T47D (cell line): ENCODE measurements around the gene GSTA3.
"Not testable (repeated sequence)": the region's sequence is repeated elsewhere in the genome, so short reads cannot be mapped to it uniquely, and the experiment has no call there.

Source experiments
- DNase-seq, 2 experiments: peaks; one replicate each; pipeline versions ENCODE4 v3.0.0 to v3.0.0-alpha.2; 2011 to 2012; ENCODE audit warnings: low read depth in 1 of 2, low spot score in 1 of 2
- JUND ChIP-seq: IDR thresholded peaks from 2 replicates; pipeline ENCODE4 v1.6.1; 2012; ENCODE audit warnings: low read depth
- in situ Hi-C: cut with HindIII; loops from 2 replicates; pipeline ENCODE4 v1.10.0; 2016; ENCODE audit warnings: low sequenced_read_pairs, low pct_unique_long_range_greater_than_20kb

Gene GSTA3

DNA sequence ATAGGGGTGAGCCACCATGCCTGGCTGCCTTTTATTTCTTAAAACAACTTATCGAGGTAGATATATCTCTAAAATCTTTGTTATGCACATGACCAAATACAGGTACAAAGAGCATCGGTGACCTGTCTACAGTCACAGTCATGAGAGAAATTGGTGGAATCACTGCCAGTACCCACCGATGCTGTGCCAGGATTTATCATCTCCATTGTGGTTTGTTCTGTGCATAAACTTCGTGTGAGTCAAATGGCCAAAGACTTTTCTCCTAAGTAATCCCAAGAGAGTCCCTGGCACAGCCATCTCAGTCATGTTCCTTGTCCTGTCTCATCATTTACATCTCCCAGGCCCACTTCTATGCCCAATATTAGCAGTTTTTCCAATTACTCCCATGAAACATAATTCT is 9.0 kb downstream of the GSTA3 start:
- in situ Hi-C loops, result no loop called here
- DNase-seq, result no peak
- TF ChIP-seq JUND, result no peak

DNA sequence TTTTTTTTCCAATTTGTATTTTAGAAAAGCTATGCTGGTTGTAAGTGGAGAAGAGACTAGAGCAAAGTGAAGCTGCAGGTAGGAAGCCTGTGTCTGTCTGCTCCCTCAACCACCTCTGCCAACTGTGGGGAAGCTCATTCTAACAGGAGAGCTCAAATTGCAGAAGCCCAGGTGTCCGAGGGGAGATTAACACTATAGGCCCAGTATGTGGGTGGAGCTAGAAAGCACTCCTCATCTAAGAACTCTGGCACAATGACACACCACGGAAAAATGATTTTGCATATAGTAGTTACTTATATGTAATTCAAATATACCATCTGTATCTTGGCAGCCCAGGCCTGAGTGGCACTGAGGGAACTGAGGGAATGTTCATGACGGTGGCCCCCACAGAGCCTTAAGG is 13.7 kb downstream of the GSTA3 start:
- in situ Hi-C loops, DNase-seq: not testable (repeated sequence)

DNA sequence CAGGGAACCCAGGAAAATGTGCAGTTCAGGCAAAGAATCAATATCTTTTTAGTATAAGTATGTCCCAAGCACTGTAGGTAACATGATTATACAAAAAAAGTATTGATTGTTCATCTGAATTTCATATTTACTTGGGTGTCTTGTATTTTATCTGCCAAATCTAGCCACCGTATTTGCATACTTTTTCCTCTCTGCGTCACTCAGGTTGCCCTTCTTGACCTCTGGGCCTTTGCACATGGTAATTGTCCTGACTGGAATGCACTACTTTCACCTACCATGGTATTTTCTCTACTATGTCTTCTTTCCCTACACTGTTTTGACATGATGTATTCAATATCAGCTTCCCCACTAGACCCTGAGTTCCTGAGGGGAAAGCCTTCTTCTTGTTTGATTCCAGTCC is 15.2 kb downstream of the GSTA3 start:
- in situ Hi-C loops, result no loop called here
- no peak for TF ChIP-seq JUND
- DNase-seq, result no peak

DNA sequence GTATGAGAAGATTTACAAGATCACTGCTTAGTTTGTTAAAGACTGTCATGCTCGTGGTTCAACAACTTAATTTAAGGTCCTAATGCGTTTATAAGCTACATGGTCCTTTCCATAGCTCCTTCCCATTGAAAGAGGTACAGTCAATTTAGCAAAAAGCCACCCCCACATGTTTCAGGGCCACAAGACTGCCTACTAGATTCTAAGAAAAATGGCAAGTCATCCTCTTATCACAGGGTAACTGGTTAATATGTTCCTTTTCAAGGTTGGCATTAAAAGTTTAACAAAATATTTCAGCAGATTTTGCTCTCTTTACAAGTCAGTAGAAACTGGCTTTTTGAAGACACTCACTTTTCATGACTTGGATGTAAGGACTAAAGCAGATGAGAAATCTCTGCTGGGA is 15.7 kb downstream of the GSTA3 start:
- no peak for TF ChIP-seq JUND
- in situ Hi-C loops, result no loop called here
- no peak for DNase-seq

DNA sequence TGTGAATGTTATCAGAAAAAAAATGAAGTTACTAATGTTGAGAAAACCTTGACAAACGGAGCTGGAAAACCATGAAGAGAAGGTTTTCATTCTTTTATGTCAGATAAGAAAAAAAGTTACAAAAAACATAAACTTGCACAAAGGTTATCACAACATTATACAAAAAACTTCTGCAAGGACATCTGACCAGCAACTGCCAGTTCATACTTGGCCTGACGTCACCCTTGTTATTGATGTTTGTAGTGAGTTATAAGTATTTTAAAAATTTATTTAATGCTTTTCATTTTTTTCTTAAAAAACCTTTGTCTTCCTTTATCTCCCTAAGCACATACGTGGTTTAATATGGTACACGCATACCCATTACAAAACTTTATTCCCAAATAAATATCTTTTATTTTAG is 16.3 kb downstream of the GSTA3 start:
- DNase-seq, result no peak
- in situ Hi-C loops, result no loop called here
- TF ChIP-seq JUND, result no peak

DNA sequence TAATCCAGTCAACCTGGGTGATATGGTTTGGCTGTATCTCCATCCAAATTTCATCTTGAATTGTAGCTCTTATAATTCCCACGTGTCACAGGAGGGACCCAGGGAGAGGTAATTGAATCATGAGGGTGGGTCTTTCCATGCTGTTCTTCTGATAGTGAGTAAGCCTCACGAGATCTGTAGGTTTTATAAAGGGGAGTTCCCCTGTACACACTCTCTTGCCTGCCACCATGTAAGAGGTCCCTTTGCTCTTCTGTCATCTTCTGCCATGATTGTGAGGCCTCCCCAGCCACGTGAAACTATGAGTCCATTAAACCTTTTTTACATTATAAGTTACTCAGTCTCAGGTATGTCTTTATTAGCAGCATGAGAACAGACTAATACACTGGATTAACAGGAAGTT is 19.5 kb downstream of the GSTA3 start:
- no peak for DNase-seq
- in situ Hi-C loops, result no loop called here
- no peak for TF ChIP-seq JUND

DNA sequence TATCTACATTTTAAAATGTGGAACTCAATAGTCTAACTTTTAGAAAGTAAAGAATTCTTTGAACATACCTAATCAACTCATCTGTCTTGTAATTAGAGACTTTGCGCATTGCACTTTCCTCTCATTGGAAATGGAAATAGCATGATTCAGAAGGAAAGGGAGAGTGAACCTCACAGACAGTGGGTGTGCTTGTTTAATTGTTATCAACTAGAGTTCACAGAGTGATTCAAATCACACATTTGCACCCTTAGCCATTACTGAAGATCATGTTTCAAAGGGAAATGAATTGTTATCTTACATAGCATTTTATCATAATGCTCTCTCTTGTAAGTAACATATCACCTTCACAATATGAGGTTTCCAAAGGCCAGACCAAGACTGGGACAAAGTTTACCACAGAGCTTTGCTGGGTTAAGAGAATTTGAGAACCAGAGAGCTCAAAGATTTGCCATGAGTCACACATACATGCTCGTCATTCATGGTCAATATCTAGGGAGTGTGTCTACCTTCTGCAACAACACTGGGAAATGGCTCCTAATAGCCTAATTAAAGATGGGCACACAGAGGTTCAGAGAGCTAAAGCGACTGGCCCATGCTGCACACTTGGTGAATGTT is 21.5 kb downstream of the GSTA3 start:
- TF ChIP-seq JUND, result no peak
- in situ Hi-C loops, result no loop called here
- no peak for DNase-seq

DNA sequence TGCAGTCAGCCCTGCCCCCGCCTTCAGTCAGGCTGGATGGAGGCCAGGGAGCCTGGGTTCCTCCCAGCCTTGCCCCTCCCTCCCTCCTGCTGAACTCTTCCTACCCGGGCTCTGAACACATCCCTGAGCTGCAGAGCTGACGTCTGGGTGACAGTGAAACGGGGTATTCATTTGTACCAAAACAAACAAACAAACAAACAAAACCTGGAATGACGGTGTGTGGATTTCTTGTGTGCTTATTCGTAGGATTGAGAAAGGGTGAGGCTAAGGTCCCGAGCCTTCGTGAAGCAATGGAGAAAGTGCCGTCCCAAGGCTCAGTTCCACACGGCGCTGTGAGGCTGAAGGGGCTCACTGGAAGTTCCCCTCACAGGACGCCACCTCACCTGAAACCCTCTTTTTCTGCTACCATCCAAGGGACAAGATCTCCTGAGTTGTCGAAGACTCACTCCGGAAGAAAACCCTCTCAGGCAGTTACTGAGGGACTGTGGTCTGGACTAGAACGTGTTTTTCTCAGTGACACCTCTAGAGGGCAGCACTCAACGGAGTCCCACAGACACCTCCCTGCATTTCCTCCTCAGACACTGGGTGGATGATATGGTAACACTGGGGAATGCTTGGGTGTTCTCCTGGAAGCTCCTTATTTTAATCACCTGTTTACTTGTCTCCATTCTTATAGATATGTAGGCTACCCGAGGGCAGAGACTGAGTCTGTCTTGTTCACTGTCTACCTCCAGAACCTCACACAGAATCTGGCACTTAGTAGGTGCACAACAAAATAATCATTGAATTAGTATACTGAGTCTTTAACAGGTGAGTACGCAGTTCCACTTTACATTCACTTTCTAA is 27.3 kb downstream of the GSTA3 start:
- no peak for TF ChIP-seq JUND
- peak; percentile 58 to 86 for DNase-seq
- in situ Hi-C loops, result no loop called here

DNA sequence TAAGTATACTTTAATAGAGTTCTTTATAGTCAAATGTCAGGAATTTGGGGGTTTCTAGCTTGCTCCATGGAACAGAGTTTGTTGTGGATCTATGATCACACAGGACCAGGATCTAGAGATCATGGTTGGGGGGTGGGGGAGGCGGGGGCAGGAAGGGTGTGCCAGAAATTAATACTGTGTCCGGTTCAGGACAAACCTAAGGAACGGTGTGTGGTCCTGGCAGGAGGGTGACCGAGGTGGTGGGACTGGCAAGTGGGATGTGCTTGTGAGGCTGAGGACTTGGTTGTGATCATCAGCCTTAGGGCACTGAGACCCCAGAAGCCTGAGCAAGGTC is 27.9 kb downstream of the GSTA3 start:
- DNase-seq, result no peak
- no peak for TF ChIP-seq JUND
- in situ Hi-C loops, result no loop called here

DNA sequence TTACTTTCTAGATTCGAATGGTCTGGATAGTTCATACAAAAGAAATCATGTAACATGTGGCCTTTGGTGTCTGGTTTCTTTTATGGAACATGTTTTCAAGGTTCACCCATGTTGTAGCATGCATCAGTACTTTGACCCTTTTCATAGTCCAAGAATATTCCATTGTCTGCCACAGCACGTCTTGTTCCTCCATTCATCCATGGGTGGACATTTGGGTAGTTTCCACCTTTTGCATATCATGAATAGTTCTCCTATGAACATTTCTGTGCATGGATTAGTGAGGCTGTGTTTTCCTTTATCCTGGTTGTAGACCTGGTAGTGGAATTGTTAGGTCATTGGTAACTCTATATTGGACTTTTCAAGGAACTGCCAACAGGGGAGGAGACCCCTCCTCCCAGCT is 31.7 kb downstream of the GSTA3 start:
- TF ChIP-seq JUND, result no peak
- DNase-seq, result no peak
- in situ Hi-C loops, result no loop called here

DNA sequence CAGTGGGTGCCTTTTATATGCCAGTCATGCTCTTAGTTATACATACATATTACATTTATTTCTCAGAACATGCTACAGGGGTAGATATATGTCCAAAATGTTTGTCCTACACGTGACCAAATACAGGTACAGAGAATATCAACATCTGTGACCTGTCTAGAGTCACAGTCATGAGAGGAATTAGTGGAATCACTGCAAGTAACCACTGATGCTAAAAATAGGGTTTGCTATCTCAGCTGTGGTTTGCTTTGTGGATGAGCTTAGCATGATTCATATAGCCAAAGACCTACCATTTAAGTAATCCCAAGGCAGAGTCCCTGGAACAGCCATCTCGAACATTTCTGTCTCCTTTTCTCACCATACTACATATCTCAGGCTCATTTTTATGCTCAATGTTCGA is 32.3 kb downstream of the GSTA3 start:
- no peak for DNase-seq
- in situ Hi-C loops, result no loop called here
- TF ChIP-seq JUND, result no peak

DNA sequence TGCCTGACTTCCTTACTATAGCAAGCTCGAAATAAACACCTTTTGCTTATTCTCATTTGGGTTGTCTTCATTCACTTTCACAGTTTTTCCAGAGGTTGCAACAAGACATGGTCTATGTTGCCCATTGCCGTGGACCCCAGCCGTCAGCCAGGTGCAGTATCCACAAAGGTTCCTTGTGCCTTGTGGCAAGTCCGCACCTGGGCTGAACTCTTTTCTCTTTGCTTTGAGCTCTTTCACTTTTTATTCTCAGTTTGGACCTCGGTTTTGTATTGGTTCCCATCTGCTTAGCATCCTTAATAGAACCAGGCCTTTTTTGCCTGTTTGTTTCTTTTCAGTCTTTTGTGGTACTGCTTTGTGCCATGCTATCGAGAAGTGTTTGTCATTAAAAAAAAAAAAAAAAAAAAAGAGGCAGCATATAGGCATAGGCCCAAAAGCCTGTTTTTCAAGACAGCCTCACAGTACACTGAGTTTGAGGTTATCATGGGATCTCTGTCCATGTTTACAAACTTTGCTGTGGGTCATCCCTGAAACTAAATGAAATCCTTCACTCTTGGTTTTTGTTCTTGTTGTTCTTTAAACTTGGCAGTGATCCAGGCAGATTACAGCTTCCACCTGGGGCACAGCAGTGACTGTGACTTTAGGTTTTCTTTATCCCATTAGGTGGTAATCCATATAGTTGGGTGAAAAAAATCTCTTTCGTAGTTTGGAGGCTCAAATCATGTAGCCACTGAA is 33.3 kb downstream of the GSTA3 start:
- in situ Hi-C loops, result no loop called here
- peak in 1 of 2 experiments; percentile 41 for DNase-seq
- TF ChIP-seq JUND, result no peak

DNA sequence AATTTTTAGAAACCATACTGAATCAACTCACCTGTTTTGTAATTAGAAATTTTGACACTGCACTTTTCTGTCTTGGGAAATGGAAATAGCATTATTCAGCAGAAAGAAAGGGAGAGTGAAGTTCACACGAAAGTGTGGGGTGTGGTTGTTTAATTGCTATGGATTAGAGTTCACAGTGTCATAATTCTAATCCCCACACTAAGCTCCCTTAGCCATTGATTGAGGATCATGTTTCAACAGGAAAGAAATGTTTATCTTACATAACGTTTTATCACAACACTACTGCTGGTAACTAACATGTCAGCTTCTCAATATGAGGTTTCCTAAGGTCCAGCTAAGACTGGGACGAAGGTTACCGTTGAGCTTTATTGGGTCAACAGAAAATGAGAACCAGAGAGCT is 37.5 kb downstream of the GSTA3 start:
- in situ Hi-C loops, result no loop called here
- no peak for TF ChIP-seq JUND
- no peak for DNase-seq
